Stomach (tissue), 9 donors: ENCODE results near the gene HOXB8. TPM values are rescaled to one million over a fixed set of nuclear protein-coding genes. Genes with fewer than 3 reads are reported as not detected.

ENCODE experiments used
- DNase-seq, 2 donors: peaks; one replicate each; pipeline versions ENCODE4 v3.0.0 to v3.0.0-alpha.2; 2013 to 2019
- H3K27ac ChIP-seq, 5 donors: fragments of 200-600 bp in 4 of 5; sonication (generic) in 4 of 5; one replicate each; pipeline ENCODE4 v1.5.1; 2013 to 2019; ENCODE audit warnings: mild to moderate bottlenecking in 1 of 5, moderate library complexity in 1 of 5
- H3K27me3 ChIP-seq, 3 donors: fragments of 200-600 bp; sonication (generic); one replicate each; pipeline ENCODE4 v1.5.1; 2017 to 2019; ENCODE audit warnings: mixed run types in 1 of 3
- H3K36me3 ChIP-seq, 4 donors: fragments of 200-600 bp; sonication (generic); 1 replicate in 3 of 4; 2 replicates in 1 of 4; pipeline ENCODE4 v1.5.1; 2016 to 2019
- H3K4me1 ChIP-seq, 4 donors: fragments of 200-600 bp; sonication (generic); one replicate each; pipeline ENCODE4 v1.5.1; 2016 to 2019
- H3K4me3 ChIP-seq, 4 donors: fragments of 200-600 bp; sonication (generic) in 3 of 4; one replicate each; pipeline ENCODE4 v1.5.1; 2016 to 2019; ENCODE audit warnings: mild to moderate bottlenecking in 1 of 4
- H3K9me3 ChIP-seq, 4 donors: fragments of 200-600 bp; sonication (generic); one replicate each; pipeline ENCODE4 v1.5.1; 2016 to 2019
- EP300 ChIP-seq: sonication (generic); formaldehyde crosslinking; IDR thresholded peaks from one replicate; pipeline ENCODE4 v1.6.1; 2017; ENCODE audit warnings: antibody characterized with exemption
- POLR2A ChIP-seq, 4 donors: fragments of 450-650 bp; IDR thresholded peaks; one replicate each; pipeline ENCODE4 v1.6.1; 2016; ENCODE audit warnings: antibody characterized with exemption in 4 of 4, control low read depth in 2 of 4, mild to moderate bottlenecking in 1 of 4, moderate library complexity in 1 of 4
- POLR2AphosphoS5 ChIP-seq, 3 donors: sonication (generic); formaldehyde crosslinking; IDR thresholded peaks; one replicate each; pipeline ENCODE4 v1.6.1; 2016; ENCODE audit warnings: antibody characterized with exemption in 3 of 3
- WGBS, 5 donors: extraction: QIAGEN DNeasy Blood & Tissue Kit in 3 of 5; methylation state at CpG; one replicate each; pipeline versions ENCODE4 v1.1.5 to v1.1.7; 2013 to 2018; 5-methylcytosine and 5-hydroxymethylcytosine counted together
- intact Hi-C: fragments of 100-400 bp; cut with DNase I; formaldehyde crosslinking; loops from one replicate; pipeline ENCODE4 v1.15.1; 2023; ENCODE audit warnings: low total_unique reads
- polyA plus RNA-seq, 3 donors: library from polyadenylated mRNA; stranded (reverse); fragments of 200-250 nt; gene quantifications; one replicate each; pipeline ENCODE4 v1.2.3, GENCODE V29; 2013
- total RNA-seq, 5 donors: library from RNA; depleted of rRNA; stranded (reverse); fragments of >200 nt; gene quantifications; one replicate each; pipeline versions ENCODE4 v1.1.0 to v1.2.3, GENCODE V29; 2014 to 2016
- TF ChIP-seq, protein P1 (sequence below), 7 experiments: fragments of 450-650 bp in 4 of 7; fragments of 200-600 bp in 3 of 7; sonication (generic) in 3 of 7; IDR thresholded peaks; one replicate each; pipeline ENCODE4 v1.5.1; 2016 to 2019; ENCODE audit warnings: antibody characterized with exemption in 7 of 7, control low read depth in 2 of 7, mild to moderate bottlenecking in 1 of 7
- donor health status: healthy with polysubstance abuse.
- donor health status: Bipolar disorder and iron deficiency.
- donor health status: healthy.

Gene HOXB8
- total and polyA plus RNA-seq, 8 donors, result 0.46 to 13.0 (median 1.3) TPM; not detected in 1

DNA sequence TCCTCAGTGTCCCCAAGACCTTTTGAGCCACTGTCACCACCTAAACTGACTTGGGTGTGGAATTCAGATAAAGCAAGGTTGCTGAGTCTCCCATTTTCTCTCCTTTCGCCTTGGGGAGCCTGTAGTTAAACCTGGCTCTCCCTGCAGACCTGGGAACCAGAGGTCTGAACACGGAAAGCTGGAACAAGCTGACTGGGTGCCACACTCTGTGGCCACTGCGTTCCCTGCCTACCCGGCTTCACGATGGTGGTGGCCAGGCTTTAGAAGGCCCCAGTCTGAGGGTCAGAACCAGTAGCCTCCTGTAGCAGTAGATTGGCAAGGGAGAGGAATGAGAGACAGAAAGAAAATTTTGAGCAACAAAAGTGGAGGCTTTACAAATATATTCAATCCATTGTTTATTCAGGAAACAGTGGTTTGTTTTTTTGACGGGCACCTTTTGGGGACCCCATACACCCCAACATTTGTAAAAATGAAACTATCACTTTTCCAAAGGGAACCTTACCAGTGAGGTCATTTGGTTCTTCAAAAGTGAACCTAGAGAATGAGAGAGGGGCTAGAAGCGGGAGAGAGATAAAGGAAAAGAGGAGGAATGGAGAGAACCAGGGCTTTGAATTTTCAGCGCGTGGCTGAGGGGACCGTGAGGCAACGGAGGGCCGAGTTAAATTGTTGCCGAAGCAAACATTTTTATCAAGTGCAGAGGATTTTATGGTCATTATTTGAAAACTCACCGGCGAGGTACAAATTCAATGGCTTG is 1.8 kb upstream of the HOXB8 start:
- TF ChIP-seq POLR2AphosphoS5 (IDR thresholded peaks at IDR 0.05) (no peak), EP300 (no peak), POLR2A (IDR thresholded peaks at IDR 0.05) (no peak)
- TF ChIP-seq, protein P1, sequence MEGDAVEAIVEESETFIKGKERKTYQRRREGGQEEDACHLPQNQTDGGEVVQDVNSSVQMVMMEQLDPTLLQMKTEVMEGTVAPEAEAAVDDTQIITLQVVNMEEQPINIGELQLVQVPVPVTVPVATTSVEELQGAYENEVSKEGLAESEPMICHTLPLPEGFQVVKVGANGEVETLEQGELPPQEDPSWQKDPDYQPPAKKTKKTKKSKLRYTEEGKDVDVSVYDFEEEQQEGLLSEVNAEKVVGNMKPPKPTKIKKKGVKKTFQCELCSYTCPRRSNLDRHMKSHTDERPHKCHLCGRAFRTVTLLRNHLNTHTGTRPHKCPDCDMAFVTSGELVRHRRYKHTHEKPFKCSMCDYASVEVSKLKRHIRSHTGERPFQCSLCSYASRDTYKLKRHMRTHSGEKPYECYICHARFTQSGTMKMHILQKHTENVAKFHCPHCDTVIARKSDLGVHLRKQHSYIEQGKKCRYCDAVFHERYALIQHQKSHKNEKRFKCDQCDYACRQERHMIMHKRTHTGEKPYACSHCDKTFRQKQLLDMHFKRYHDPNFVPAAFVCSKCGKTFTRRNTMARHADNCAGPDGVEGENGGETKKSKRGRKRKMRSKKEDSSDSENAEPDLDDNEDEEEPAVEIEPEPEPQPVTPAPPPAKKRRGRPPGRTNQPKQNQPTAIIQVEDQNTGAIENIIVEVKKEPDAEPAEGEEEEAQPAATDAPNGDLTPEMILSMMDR (IDR thresholded peaks at IDR 0.05), result no peak
- DNase-seq, result no peak
- H3K9me3 ChIP-seq, result no peaks in the 10 kb centered on the region
- H3K27me3 ChIP-seq, result peaks cover 13 to 100% (median 98%) of the 10 kb centered on the region in 3 donors
- H3K4me1 ChIP-seq, result peaks cover 31 to 53% (median 40%) of the 10 kb centered on the region in 4 donors
- 21 to 41% (median 22%) methylated on average over 14 to 15 of the region's 15 CpGs for WGBS, 5 donors
- H3K27ac ChIP-seq, result peak overlapping the region in 1 of 5 donors; percentile 88
- intact Hi-C loops, result no loop called here
- H3K4me3 ChIP-seq, result peak overlapping the region in 1 of 4 donors; percentile 25
- no peaks in the 10 kb centered on the region for H3K36me3 ChIP-seq

DNA sequence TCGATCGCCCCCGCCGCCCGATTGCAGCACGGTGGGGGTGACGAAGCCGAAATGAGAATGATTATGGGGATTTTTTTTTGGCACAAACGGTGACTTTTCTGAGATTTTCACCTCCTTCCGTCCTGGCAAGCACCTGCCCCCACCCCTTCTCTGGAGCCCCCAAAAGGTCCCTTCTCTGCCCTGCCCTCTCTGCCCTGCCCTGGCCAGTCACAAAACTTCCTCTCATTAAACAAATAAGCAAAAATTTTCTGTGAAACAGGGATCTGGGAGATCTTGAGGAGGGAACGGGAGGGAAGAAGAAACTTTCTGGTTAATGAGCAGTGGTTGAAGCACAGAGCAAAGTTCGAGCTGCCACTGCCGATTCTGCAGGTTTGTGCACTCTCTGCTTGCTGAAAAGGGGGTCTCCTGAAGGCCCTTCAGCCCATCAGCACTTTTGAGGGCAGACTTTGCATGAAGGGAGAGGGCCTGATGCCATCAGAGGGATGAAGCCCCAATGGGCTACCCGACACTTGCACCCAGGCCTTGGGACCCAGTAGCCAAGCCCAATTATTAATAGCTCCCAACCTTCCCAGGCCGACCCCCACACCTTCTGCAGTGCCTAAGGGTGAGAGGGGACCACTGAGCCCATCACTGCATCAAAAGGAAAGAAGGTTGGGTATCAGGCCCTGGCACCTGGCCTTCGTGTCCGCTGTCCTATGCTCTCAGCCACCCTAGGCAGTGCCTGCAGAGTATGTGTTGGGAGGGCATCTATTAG is 1.0 kb upstream of the HOXB8 start:
- Histone ChIP-seq H3K27ac (peak overlapping the region in 1 of 5 donors; percentile 88), H3K27me3 (peaks cover 13 to 100% (median 98%) of the 10 kb centered on the region in 3 donors), H3K9me3 (no peaks in the 10 kb centered on the region), H3K36me3 (no peaks in the 10 kb centered on the region), H3K4me3 (no peak overlapping the region), H3K4me1 (peaks cover 38 to 61% (median 48%) of the 10 kb centered on the region in 4 donors)
- intact Hi-C loops, result no loop called here
- no peak for DNase-seq
- TF ChIP-seq POLR2A (IDR thresholded peaks at IDR 0.05) (no peak), EP300 (no peak), POLR2AphosphoS5 (IDR thresholded peaks at IDR 0.05) (no peak)
- TF ChIP-seq, protein P1 (IDR thresholded peaks at IDR 0.05), result no peak
- WGBS, 5 donors, result 18 to 30% (median 25%) methylated on average over 17 of the region's 17 CpGs

DNA sequence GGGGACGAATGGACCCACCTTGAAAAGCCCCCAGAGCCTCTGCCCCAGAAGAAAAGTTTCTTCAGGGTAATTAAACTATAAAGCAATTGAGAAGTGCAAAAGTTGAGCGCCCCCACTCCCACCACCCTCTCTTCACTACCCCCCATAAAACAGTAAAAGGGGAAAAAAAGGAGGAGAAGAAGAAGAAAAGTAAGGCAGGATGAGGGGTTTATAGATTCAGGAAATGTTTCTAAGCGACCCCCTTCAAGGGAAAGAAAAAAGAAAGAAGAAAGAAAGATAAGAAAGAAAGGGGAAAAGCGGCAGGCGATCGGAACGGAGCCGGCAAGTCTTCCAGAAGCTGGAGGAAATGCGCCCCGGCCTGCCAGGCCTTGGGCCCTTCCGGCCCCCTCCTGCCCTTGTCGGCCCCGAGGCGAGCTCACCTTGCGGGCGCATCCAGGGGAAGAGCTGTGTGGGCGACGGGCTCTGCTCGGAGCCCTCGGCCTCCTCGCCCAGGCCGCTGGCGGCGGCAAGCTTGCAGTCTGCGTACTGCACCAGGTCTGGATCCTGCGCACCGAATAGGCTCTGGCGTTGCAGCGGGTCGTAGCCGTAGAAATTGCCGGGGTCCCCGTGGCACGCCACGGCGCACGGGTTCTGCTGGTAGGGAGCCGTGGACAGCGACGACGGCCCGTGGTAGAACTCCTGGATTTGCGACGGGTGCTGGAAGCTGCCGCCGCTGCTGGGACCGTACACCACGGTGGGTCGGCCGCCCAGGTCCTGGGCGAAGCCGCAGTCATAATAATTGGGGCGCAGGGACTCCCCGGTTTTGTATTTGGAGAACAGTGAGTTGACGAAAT is 1.0 kb downstream of the HOXB8 start:
- Histone ChIP-seq H3K9me3 (no peaks in the 10 kb centered on the region), H3K36me3 (no peaks in the 10 kb centered on the region), H3K4me1 (peaks cover 40 to 76% (median 64%) of the 10 kb centered on the region in 4 donors), H3K4me3 (peak overlapping the region; percentile 48 to 62 (median 58)), H3K27ac (peak overlapping the region in 4 of 5 donors; percentile 73 to 93 (median 80)), H3K27me3 (peaks cover 10 to 100% (median 98%) of the 10 kb centered on the region in 3 donors)
- DNase-seq, result no peak
- intact Hi-C loops, result no loop called here
- 4 to 10% (median 9%) methylated on average over 46 to 55 of the region's 55 CpGs for WGBS, 5 donors
- TF ChIP-seq EP300, result no peak
- no peak for TF ChIP-seq POLR2A (IDR thresholded peaks at IDR 0.05)
- TF ChIP-seq, protein P1 (IDR thresholded peaks at IDR 0.05), result no peak
- TF ChIP-seq POLR2AphosphoS5 (IDR thresholded peaks at IDR 0.05), result no peak
